GM21786 (cell line): ENCODE results near the gene TMEM183A.
A peak's percentile ranks its signal among the peaks of the same experiment; 100 is the strongest.
"Not testable (repeated sequence)": the region's sequence is repeated elsewhere in the genome, so short reads cannot be mapped to it uniquely, and the experiment has no call there.

Experiments
- ATAC-seq: cut with Tn5 transposase; IDR thresholded peaks from one replicate; pipeline ENCODE4 v1.9.1; 2021; ENCODE audit not compliant: unreplicated experiment

TMEM183A gene

GRCh38 chr1:203006948-203007871, at the start of gene TMEM183A:
Gene TMEM183A, plus strand, starts transcription at chr1:203007374. Its CDS starts 92 bp downstream, at chr1:203007466.
- ATAC-seq = peak; percentile 92

DNA sequence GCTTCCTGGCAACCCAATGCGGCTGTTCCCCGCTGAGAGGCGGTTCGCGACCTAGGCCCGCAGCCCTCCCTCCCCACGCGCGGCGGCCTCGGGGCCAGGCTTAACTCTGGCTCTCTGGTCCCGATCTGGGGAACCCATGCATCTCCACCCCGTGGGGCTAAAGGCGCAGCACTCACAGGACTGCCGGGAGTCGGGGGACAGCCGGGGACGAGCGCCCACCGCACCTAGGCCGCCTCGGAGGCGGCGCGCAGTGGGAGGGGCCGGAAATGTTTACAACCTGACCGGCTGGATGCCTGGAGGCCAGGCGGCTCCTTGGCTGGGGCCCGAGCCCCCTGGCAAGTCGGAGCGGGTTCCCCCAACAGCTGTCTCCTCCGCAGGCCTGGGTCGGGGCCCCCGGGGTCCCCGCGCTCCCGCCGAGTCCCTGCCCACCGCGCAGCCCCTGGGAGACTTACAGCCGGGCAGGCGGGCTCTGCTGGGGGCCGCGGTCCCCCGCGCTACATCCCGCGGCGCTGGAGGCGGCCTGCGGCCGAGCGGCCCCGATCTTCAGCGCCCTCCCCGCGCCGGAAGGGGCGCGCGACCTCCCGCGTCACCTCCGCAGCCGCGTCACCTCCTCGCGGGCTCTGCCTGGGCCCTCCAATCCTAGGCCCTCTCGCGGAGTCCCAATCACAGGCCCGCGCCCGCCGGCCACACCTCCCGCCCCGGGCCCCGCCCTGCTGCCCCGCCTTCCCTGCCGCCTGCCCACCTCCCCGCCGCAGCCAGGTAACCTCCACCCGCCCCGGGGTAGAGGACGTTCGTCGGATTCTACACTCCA, 49.2 kb upstream of the TMEM183A start, which contains the start of gene ADIPOR1:
Gene ADIPOR1 (minus strand): TSS at position 580 of the 811 bp plus-strand sequence. CDS start 7,242 bp downstream, outside the sequence.
- ATAC-seq = peak; percentile 96

DNA sequence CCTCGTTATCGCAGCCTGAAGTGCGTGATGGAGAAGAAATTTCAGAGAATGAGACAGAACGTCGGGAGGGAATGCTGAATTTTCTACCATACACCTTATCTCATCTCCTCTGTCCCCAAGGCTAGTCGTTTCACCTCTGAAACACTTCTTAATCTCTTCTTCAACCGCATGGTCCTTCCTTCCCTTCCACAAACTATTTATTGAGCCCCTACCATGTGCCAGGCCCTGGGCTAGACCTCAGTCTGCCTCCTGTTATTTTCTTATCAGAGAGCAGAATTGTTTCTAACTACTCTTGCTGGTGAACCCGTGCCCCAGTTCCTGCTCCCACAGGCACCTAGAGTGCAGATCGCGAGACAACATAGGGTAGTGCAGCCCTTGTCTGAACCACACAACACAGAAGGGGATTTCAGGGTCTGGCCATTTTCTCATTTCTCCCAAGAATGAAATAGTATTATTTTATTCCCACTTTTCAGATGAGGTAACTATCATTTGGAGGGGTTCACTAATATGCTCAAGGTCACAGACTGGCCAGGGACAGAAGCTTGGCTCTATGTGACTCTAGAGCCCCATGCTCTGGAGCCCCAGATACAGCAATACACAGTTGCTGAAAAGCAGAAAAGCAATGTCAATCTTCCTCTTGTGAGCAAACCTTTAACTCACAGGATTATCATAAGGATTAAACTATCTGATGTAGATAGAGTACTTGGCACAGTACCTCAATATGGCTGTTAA, 48.5 kb upstream of the TMEM183A start:
- ATAC-seq = no peak

DNA sequence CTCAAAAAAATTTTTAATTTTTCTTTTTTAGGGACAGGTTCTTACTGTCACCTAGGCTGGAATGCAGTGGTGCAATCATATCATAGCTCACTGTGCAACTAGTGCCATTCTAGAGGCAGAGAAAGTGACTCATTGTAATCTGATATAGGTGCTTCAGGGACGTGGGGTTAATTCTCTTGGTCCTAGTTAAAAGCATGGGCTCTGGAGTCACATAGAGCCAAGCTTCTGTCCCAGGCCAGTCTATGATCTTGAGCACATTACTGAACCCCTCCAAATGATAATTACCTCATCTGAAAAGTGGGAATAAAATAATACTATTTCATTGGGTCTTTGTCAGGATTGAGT, 47.9 kb upstream of the TMEM183A start:
- ATAC-seq = no peak

GRCh38 chr1:202961220-202961880, 45.8 kb upstream of the TMEM183A start:
- no peak for ATAC-seq

DNA sequence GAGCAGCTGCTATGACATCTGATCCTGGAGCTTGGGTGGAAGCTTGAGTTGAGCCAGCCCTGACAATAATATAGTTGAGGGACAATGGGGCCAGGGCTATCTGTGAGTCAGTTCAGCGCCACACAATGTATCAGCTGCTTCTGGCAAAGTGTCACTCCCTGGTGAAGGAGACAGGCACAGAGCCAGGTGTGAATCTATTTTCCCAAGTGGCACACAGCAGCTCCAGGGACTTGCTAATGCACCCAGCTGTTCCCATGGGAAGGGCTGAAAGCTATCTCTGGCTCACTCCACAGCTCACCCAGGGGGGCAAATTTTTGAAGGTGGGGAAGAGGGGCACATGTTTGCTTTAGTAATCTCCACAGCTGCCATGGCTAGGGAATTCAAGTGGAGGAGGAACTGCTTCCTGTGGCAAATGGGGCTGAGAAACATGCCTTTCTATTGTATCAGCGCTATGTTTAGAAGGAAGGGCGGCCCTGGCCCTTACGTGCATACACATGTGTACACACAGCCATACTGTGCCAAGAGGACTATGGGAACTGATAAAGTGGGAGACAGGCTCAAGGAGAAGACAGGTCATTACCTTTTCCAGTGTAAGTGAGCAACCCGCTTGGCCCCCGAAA, 42.3 kb upstream of the TMEM183A start:
- no peak for ATAC-seq

- ATAC-seq = no peak
Observed at GRCh38 chr1:202965422-202965821, 41.8 kb upstream of the TMEM183A start.

DNA sequence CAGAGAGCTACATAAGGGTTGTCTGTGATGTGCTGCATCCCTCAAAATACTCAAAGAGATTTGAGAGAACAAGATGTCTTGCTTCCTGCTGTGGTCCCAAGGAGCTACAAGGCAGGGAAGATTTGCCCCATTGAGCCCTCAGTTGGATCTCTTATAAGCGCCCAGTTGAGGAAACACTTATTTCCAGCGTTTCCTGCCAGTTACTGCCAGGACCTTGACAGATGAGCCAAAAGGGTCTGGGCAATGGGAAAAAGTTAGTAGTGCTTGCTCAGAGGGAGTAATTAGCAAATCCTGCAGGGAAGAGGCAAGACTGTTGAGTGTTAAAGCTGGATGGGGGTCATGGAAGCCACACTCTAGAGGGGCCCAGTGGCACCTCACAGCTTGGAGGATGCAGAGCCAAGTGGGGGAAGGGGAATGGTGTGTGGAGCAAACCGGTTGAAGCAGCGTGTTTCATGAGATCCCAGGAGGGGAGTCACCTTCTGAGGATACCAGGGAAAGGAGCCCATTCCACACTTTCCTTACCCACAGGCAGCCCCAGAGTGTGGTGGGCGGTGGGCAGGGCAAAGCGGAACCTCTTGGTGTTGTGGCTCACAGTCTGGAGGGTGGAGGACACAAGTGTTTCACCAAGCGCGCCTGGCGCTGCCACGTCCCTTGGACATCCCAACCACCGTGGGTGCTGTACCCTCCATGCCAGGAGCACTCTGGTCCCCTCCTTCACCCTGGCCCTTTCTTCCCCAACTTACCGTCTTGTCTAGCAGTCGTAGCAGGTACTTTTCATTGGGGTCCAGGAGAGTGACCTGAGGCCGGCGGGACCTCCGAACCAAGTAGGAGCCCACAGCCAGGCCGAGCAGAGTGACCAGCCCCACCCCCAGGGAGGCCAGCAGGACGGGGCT, 40.9 kb upstream of the TMEM183A start:
- ATAC-seq = no peak

- peak; percentile 18 for ATAC-seq
Observed at GRCh38 chr1:202967684-202968281, 39.4 kb upstream of the TMEM183A start.

DNA sequence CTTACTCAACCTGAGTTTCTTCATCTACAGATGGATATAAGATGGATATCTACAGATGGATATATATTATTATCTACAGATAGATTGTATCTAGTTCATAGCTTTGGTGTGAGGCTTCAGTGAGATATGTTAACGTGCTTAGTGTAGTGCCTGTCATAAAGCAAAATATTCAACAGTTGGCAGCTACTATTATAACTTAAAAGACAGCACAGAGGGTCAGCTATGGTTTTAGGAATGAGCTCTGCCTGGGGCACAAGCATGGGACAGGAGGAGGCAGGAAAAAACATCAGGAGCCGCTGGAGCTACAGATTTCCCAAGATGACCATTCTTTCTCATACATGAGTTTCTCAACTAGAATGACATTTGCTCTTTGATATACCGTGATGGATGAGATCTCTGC, 38.8 kb upstream of the TMEM183A start:
- ATAC-seq = no peak

- peak; percentile 59 for ATAC-seq
Observed at GRCh38 chr1:202968895-202969295, 38.3 kb upstream of the TMEM183A start.

GRCh38 chr1:202972046-202972445, 35.1 kb upstream of the TMEM183A start:
- ATAC-seq = no peak

DNA sequence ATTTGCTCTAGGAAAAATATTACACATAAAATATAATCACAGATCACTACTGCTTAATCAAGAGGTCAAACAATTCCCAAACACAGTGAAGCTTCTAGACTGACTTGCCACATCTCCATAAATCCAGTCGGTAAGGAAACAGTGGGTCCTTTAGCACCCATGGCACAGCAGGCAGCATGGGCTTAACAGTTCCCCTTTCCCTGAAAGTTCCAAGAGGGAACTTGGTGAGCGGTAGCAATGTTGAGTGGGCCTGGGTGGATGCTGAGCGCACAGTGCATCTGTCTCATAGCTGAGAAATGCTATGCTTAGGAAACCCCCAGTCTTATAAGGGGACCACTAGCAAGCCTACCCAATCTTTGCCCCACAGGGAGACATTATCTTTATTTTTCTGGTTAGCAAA, 32.3 kb upstream of the TMEM183A start:
- no peak for ATAC-seq

GRCh38 chr1:202976633-202977032, 30.5 kb upstream of the TMEM183A start:
- ATAC-seq = no peak

- ATAC-seq = no peak
Observed at GRCh38 chr1:202979459-202979858, 27.7 kb upstream of the TMEM183A start.

DNA sequence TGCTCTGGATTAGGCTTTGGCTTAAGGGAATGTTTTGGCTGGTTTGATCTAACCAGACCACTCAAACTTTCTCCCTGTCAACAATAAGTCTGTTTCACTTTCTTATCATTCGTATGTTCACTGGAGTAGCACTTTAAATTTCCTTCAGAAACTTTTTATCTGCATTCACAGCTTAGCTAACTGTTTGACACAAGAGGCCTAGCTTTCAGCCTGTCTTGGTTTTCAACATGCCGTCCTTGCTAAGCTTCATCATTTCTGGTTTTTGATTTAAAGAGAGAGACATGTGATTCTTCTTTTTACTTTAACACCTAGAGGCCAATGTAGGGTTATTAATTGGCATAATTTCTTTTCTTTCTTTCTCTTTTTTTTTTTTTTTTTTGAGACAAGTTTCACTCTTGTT, 25.2 kb upstream of the TMEM183A start:
- ATAC-seq = no peak

DNA sequence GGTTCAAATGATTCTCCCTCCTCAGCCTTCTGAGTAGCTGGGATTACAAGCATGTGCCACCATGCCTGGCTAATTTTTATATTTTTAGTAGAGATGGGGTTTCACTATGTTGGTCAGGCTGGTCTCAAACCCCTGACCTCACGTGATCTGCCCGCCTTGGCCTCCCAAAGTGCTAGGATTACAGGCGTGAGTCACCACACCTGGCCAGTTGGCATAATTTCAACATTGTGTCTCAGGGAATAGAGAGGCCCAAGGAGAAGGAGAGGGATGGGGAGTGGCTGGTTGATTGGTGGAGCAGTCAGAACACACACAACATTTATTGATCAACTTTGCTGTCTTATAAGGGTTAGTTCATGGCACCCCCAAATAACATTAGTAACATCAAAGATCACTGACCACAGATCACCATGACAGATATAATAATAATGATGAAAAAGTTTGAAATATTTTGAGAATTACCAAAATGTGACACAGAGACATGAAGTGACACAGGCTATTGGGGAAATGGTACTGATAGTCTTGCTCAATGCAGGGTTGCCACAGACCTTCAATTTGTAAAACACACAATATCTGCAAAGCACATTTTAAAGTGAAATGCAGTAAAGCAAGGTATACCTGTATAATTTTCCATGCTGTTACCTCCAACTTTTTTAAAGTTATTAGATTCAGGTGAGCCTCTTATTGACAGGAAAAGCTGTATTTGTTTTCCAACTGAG, 24.3 kb upstream of the TMEM183A start:
- no peak for ATAC-seq

GRCh38 chr1:202986120-202986519, 21.1 kb upstream of the TMEM183A start:
- ATAC-seq = not testable (repeated sequence)
